ENCODE results near the gene CCHCR1. TPM values are rescaled to one million over a fixed set of nuclear protein-coding genes. Genes with fewer than 3 reads are reported as not detected.

The CCHCR1 gene
- polyA plus RNA-seq, 1 donor from 2014 or later, result 19.7 TPM

GRCh38 chr6:31096656-31097055 is 60.9 kb downstream of the CCHCR1 start:
- no peaks in the 10 kb centered on the region for H3F3A ChIP-seq (ENCODE audit: insufficient read depth, low read length, poor library complexity, severe bottlenecking)
- no peak overlapping the region for H3K27ac ChIP-seq (ENCODE audit: low read length)
- no peaks in the 10 kb centered on the region for H3K36me3 ChIP-seq (ENCODE audit: insufficient read depth, low read length)
- H3K9ac ChIP-seq (ENCODE audit: low read length), result no peak overlapping the region
- no peaks in the 10 kb centered on the region for H4K20me1 ChIP-seq (ENCODE audit: insufficient read depth)
- H3K9me2 ChIP-seq (ENCODE audit: insufficient read depth, low read length), result no peaks in the 10 kb centered on the region
- H3K9me3 ChIP-seq (ENCODE audit: low read length), result no peaks in the 10 kb centered on the region
- H3K4me2 ChIP-seq (ENCODE audit: low read length), result no peak overlapping the region
- H2AFZ ChIP-seq (ENCODE audit: low read depth, low read length), result no peak overlapping the region
- H3K79me2 ChIP-seq (replicated peaks; ENCODE audit: insufficient read depth, low read length), result no peaks in the 10 kb centered on the region
- no peak overlapping the region for H3K4me3 ChIP-seq (ENCODE audit: low read length)
- no peak for TF ChIP-seq CTCF (IDR thresholded peaks at IDR 0.05; ENCODE audit: poor library complexity, severe bottlenecking)
- no peak for TF ChIP-seq MXI1 (conservative IDR thresholded peaks at IDR 0.05; ENCODE audit: poor library complexity, severe bottlenecking)
- TF ChIP-seq POLR2AphosphoS5 (IDR thresholded peaks at IDR 0.05), result no peak
- TF ChIP-seq EZH2 (IDR thresholded peaks at IDR 0.05; ENCODE audit: borderline replicate concordance, insufficient read depth, low read length, poor library complexity, severe bottlenecking), result no peak
- no peak for TF ChIP-seq TAF1 (IDR thresholded peaks at IDR 0.05; ENCODE audit: low read depth)
- TF ChIP-seq, protein P1, sequence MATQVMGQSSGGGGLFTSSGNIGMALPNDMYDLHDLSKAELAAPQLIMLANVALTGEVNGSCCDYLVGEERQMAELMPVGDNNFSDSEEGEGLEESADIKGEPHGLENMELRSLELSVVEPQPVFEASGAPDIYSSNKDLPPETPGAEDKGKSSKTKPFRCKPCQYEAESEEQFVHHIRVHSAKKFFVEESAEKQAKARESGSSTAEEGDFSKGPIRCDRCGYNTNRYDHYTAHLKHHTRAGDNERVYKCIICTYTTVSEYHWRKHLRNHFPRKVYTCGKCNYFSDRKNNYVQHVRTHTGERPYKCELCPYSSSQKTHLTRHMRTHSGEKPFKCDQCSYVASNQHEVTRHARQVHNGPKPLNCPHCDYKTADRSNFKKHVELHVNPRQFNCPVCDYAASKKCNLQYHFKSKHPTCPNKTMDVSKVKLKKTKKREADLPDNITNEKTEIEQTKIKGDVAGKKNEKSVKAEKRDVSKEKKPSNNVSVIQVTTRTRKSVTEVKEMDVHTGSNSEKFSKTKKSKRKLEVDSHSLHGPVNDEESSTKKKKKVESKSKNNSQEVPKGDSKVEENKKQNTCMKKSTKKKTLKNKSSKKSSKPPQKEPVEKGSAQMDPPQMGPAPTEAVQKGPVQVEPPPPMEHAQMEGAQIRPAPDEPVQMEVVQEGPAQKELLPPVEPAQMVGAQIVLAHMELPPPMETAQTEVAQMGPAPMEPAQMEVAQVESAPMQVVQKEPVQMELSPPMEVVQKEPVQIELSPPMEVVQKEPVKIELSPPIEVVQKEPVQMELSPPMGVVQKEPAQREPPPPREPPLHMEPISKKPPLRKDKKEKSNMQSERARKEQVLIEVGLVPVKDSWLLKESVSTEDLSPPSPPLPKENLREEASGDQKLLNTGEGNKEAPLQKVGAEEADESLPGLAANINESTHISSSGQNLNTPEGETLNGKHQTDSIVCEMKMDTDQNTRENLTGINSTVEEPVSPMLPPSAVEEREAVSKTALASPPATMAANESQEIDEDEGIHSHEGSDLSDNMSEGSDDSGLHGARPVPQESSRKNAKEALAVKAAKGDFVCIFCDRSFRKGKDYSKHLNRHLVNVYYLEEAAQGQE (IDR thresholded peaks at IDR 0.05; ENCODE audit: borderline replicate concordance), result no peak
- H3K27me3 ChIP-seq (ENCODE audit: insufficient read depth, low read depth, low read length), result no peaks in the 10 kb centered on the region

DNA sequence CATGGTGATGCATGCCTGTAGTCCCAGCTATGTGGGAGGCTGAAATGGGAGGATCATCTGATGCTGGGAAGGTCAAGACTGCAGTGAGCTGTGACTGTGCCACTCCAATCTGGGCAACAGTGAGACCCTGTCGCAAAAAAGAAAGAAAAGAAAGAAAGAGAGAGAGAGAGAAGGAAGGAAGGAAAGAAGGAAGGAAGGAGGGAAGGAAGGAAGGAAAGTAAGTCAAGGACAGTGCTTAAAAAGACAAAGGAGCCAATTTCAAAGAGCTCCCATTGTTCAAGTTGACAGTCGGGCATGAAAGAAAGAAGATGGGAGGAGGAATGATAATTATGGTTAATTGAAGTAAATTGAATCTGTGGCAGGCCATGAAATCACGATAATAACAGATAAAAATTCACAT is 61.4 kb downstream of the CCHCR1 start:
- H3K9ac ChIP-seq (ENCODE audit: low read length), result no peak overlapping the region
- H3K36me3 ChIP-seq (ENCODE audit: insufficient read depth, low read length), result no peaks in the 10 kb centered on the region
- no peaks in the 10 kb centered on the region for H3K27me3 ChIP-seq (ENCODE audit: insufficient read depth, low read depth, low read length)
- H3K9me2 ChIP-seq (ENCODE audit: insufficient read depth, low read length), result no peaks in the 10 kb centered on the region
- no peak overlapping the region for H2AFZ ChIP-seq (ENCODE audit: low read depth, low read length)
- no peak overlapping the region for H3K27ac ChIP-seq (ENCODE audit: low read length)
- H3K4me2 ChIP-seq (ENCODE audit: low read length), result no peak overlapping the region
- TF ChIP-seq, protein P1 (IDR thresholded peaks at IDR 0.05; ENCODE audit: borderline replicate concordance), result no peak
- no peak for TF ChIP-seq RAD21 (conservative IDR thresholded peaks at IDR 0.05)
- no peak for TF ChIP-seq EP300 (conservative IDR thresholded peaks at IDR 0.05; ENCODE audit: poor library complexity, severe bottlenecking)
- TF ChIP-seq TAF1 (IDR thresholded peaks at IDR 0.05; ENCODE audit: low read depth), result no peak
- TF ChIP-seq SMC3 (conservative IDR thresholded peaks at IDR 0.05; ENCODE audit: poor library complexity), result no peak
- no peak for TF ChIP-seq MXI1 (conservative IDR thresholded peaks at IDR 0.05; ENCODE audit: poor library complexity, severe bottlenecking)
- no peak for TF ChIP-seq EZH2 (IDR thresholded peaks at IDR 0.05; ENCODE audit: borderline replicate concordance, insufficient read depth, low read length, poor library complexity, severe bottlenecking)
- no peak for TF ChIP-seq POLR2AphosphoS5 (IDR thresholded peaks at IDR 0.05)
- no peak for TF ChIP-seq CTCF (IDR thresholded peaks at IDR 0.05; ENCODE audit: poor library complexity, severe bottlenecking)
- no peaks in the 10 kb centered on the region for H4K20me1 ChIP-seq (ENCODE audit: insufficient read depth)
- H3K4me3 ChIP-seq (ENCODE audit: low read length), result no peak overlapping the region
- H3K9me3 ChIP-seq (ENCODE audit: low read length), result no peaks in the 10 kb centered on the region
- no peaks in the 10 kb centered on the region for H3K79me2 ChIP-seq (replicated peaks; ENCODE audit: insufficient read depth, low read length)
- no peaks in the 10 kb centered on the region for H3F3A ChIP-seq (ENCODE audit: insufficient read depth, low read length, poor library complexity, severe bottlenecking)
